Cardiac fibroblast (primary cell): ENCODE data around the gene ALDOC.

Experiments used
- DNase-seq, 2 donors: peaks; one replicate each; pipeline versions ENCODE4 v3.0.0 to v3.0.0-alpha.2; 2010; ENCODE audit warnings: low read depth in 2 of 2
- H3K4me3 ChIP-seq, 2 donors: replicated peaks in 1 of 2; 1 replicate in 1 of 2; 2 replicates in 1 of 2; pipeline ENCODE4 v1.5.1; 2011; ENCODE audit warnings: low read depth in 2 of 2, low read length in 2 of 2, mild to moderate bottlenecking in 2 of 2, moderate library complexity in 1 of 2
- CTCF ChIP-seq: IDR thresholded peaks from one replicate; pipeline ENCODE4 v1.5.1; 2011; ENCODE audit warnings: low read depth, mild to moderate bottlenecking, low read length, inconsistent platforms

ALDOC gene

DNA sequence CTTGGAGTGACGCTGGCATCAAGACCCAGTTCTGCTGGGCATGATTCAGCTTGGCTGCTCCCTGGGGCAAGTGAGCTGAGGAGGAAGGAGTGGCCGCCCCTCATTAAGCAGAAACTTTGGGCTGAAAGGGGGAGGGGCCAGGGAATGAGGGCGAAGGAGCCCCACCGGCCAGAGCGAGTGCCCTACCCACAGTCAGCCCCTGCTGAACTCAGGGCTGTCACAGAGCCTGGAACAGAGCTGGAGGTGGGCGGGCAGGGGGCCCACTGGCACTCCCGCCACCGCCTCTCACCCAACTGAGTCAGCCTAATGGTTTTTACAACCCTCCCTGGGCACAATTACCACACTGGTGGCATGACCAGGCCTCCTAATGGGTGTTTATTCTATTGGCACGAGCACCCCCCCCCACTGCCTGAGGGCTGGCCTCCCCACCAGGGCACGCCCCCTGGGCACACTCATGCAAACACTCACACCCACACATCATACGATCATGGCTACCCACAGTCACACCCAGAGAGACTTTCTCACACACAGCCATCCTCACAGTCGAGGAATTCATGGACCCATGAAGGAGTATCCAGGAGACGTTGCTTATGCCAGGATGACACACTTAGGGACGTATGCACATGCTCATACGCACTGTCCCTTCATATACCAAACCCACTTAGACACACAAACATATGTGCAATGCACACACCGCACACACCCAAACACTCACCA lies 43.4 kb downstream of the ALDOC start:
- DNase-seq: no peak
- no peak overlapping the region for H3K4me3 ChIP-seq
- no peak for TF ChIP-seq CTCF

GRCh38 chr17:28532050-28532960 lies 44.4 kb downstream of the ALDOC start:
- no peak overlapping the region for H3K4me3 ChIP-seq
- no peak for DNase-seq
- TF ChIP-seq CTCF: no peak

GRCh38 chr17:28530926-28531325 lies 45.8 kb downstream of the ALDOC start:
- H3K4me3 ChIP-seq: no peak overlapping the region
- DNase-seq: no peak
- TF ChIP-seq CTCF: no peak

DNA sequence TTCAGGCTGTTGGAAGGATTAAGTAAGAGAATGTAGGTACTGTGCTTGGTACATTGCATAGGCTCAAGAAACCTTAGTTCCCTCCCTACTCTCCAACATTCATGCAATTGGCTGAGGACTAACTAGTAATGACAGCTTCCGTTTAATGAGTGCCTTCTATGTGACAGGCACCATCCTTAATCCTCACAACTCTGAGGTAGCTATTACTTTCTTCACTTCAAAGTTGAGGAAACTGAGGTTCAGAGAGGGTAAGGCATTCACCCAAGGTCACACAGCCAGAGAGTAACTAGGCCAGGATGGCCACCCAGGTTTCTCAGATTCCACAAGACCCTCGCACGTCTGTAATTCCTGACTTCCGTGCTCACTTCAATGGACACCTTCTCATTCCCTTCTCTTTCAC lies 46.4 kb downstream of the ALDOC start:
- H3K4me3 ChIP-seq: no peak overlapping the region
- no peak for TF ChIP-seq CTCF
- DNase-seq: no peak

DNA sequence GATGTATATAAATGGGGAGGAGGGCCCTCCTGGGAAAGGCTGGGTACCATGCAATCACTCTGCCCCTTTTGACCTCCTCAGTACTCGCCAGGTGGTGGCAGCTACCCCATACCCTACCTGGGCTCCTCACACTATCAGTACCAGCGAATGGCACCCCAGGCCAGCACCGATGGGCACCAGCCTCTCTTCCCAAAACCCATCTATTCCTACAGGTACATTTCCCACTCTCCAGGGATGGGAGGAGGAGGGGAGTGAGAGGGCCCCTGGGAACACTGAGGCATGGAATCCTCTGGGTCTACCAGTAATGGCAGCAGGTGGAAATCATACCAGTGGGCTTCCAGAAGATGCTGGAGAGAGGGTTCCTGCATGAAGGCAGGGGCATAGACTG lies 47.7 kb downstream of the ALDOC start:
- no peak for DNase-seq
- H3K4me3 ChIP-seq: no peak overlapping the region
- no peak for TF ChIP-seq CTCF

- no peak overlapping the region for H3K4me3 ChIP-seq
- DNase-seq: peak in 1 of 2 donors; percentile 29
- no peak for TF ChIP-seq CTCF
Measured at GRCh38 chr17:28528327-28529012, 48.2 kb downstream of the ALDOC start.
